ENCODE data around the gene CD83. TPM values are rescaled to one million over a fixed set of nuclear protein-coding genes. Genes with fewer than 3 reads are reported as not detected.

The CD83 gene
- total and polyA plus RNA-seq, 2 of the 8 experiments (the other 6 are each of a cell fraction or from before 2014, with no cell fraction given) = 4.6 to 8.5 TPM

- TF ChIP-seq SAP30 (IDR thresholded peaks at IDR 0.05; ENCODE audit: insufficient read depth, insufficient replicate concordance, low read length) (no peak), FOSL1 (IDR thresholded peaks at IDR 0.05; ENCODE audit: insufficient read depth, low read depth, low read length) (no peak), SUZ12 (IDR thresholded peaks at IDR 0.05; ENCODE audit: low read length) (no peak), RFX5 (IDR thresholded peaks at IDR 0.05; ENCODE audit: borderline replicate concordance, low read depth, low read length) (no peak), CTBP2 (IDR thresholded peaks at IDR 0.05; ENCODE audit: borderline replicate concordance, insufficient read depth, insufficient read length, low read length) (no peak), CREB1 (IDR thresholded peaks at IDR 0.05) (peak; percentile 77), TBP (IDR thresholded peaks at IDR 0.05; ENCODE audit: low read depth, low read length) (no peak), NANOG (IDR thresholded peaks at IDR 0.05; ENCODE audit: insufficient read depth, low read depth, low read length, poor library complexity, severe bottlenecking) (no peak), SRF (IDR thresholded peaks at IDR 0.05; ENCODE audit: low read depth, low read length) (no peak), SIN3A (conservative IDR thresholded peaks at IDR 0.05 in 1 of 2, IDR thresholded peaks at IDR 0.05 in 1 of 2; ENCODE audit: low read depth in 1 of 2, low read length in 2 of 2) (peak in 1 of 2 experiments; percentile 1; a peak in 1 of 4 replicates)
- TF ChIP-seq, protein P1, sequence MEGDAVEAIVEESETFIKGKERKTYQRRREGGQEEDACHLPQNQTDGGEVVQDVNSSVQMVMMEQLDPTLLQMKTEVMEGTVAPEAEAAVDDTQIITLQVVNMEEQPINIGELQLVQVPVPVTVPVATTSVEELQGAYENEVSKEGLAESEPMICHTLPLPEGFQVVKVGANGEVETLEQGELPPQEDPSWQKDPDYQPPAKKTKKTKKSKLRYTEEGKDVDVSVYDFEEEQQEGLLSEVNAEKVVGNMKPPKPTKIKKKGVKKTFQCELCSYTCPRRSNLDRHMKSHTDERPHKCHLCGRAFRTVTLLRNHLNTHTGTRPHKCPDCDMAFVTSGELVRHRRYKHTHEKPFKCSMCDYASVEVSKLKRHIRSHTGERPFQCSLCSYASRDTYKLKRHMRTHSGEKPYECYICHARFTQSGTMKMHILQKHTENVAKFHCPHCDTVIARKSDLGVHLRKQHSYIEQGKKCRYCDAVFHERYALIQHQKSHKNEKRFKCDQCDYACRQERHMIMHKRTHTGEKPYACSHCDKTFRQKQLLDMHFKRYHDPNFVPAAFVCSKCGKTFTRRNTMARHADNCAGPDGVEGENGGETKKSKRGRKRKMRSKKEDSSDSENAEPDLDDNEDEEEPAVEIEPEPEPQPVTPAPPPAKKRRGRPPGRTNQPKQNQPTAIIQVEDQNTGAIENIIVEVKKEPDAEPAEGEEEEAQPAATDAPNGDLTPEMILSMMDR (IDR thresholded peaks at IDR 0.05; ENCODE audit: control extremely low read depth in 1 of 3, insufficient read depth in 1 of 3, low read depth in 1 of 3, low read length in 3 of 3) = peak; percentile 14 to 34 (median 24); a peak in 3 of 4 replicates
Observed at GRCh38 chr6:14117158-14118090, at the start of gene CD83 (continued).
